Parathyroid adenoma (tissue), 2 donors: ENCODE results near the gene H6PD.

Experiments used
- H2AFZ ChIP-seq: fragments of 300-600 bp; sonication (generic); one replicate; pipeline ENCODE4 v1.7.0; 2017; ENCODE audit warnings: antibody characterized with exemption, mild to moderate bottlenecking
- H3K27ac ChIP-seq: fragments of 300-600 bp; sonication (generic); one replicate; pipeline ENCODE4 v1.7.0; 2017
- H3K27me3 ChIP-seq: fragments of 300-600 bp; sonication (generic); one replicate; pipeline ENCODE4 v1.7.0; 2017; ENCODE audit warnings: low read length; ENCODE audit not compliant: control insufficient read depth, insufficient read depth
- H3K36me3 ChIP-seq: fragments of 300-600 bp; sonication (generic); one replicate; pipeline ENCODE4 v1.7.0; 2017; ENCODE audit warnings: low read length; ENCODE audit not compliant: control insufficient read depth, insufficient read depth
- H3K4me1 ChIP-seq: fragments of 300-600 bp; sonication (generic); one replicate; pipeline ENCODE4 v1.7.0; 2017; ENCODE audit warnings: control low read depth
- H3K4me2 ChIP-seq: fragments of 300-600 bp; sonication (generic); one replicate; pipeline ENCODE4 v1.7.0; 2017; ENCODE audit warnings: low read length
- H3K4me3 ChIP-seq: fragments of 300-600 bp; sonication (generic); one replicate; pipeline ENCODE4 v1.7.0; 2017; ENCODE audit warnings: low read depth, low read length
- H3K79me2 ChIP-seq: fragments of 300-600 bp; sonication (generic); one replicate; pipeline ENCODE4 v1.7.0; 2017; ENCODE audit warnings: control low read depth
- H3K9ac ChIP-seq: fragments of 300-600 bp; sonication (generic); one replicate; pipeline ENCODE4 v1.7.0; 2017; ENCODE audit warnings: mild to moderate bottlenecking
- H3K9me3 ChIP-seq: fragments of 300-600 bp; sonication (generic); one replicate; pipeline ENCODE4 v1.7.0; 2017; ENCODE audit warnings: low read length; ENCODE audit not compliant: control insufficient read depth
- TF ChIP-seq, protein P1 (sequence below): fragments of 300-600 bp; sonication (generic); IDR thresholded peaks from one replicate; pipeline ENCODE4 v1.7.0; 2017; ENCODE audit warnings: antibody characterized with exemption, mild to moderate bottlenecking
- donor health status: primary hyperparathyroidism.

Gene H6PD

DNA sequence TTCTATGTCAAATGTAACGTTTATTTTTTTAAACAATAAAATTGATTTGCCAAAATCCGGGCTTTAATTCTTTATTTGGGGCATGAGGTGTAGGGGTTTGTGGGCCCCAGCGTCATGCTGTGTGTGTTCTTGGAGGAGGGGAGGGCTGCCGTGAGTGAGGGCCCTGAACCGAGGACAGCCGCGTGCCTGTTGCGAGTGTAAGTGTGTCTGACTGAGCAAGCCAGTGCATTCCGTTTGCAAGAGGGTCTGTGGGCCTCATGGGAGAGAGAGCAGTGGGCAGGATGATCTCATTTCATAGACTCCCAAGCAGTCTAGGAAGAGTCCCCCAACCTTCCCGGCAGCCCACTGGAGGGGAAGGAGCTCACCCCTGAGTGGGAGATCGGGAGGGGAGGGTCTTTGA is 36.7 kb downstream of the H6PD start:
- H3K27me3 ChIP-seq, result no peaks in the 10 kb centered on the region
- H3K9ac ChIP-seq, result no peak overlapping the region
- H3K4me3 ChIP-seq, result no peak overlapping the region
- H3K79me2 ChIP-seq, result no peaks in the 10 kb centered on the region
- no peaks in the 10 kb centered on the region for H3K9me3 ChIP-seq
- H3K27ac ChIP-seq, result no peak overlapping the region
- H3K4me2 ChIP-seq, result no peak overlapping the region
- TF ChIP-seq, protein P1, sequence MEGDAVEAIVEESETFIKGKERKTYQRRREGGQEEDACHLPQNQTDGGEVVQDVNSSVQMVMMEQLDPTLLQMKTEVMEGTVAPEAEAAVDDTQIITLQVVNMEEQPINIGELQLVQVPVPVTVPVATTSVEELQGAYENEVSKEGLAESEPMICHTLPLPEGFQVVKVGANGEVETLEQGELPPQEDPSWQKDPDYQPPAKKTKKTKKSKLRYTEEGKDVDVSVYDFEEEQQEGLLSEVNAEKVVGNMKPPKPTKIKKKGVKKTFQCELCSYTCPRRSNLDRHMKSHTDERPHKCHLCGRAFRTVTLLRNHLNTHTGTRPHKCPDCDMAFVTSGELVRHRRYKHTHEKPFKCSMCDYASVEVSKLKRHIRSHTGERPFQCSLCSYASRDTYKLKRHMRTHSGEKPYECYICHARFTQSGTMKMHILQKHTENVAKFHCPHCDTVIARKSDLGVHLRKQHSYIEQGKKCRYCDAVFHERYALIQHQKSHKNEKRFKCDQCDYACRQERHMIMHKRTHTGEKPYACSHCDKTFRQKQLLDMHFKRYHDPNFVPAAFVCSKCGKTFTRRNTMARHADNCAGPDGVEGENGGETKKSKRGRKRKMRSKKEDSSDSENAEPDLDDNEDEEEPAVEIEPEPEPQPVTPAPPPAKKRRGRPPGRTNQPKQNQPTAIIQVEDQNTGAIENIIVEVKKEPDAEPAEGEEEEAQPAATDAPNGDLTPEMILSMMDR, result no peak
- no peaks in the 10 kb centered on the region for H3K36me3 ChIP-seq
- H2AFZ ChIP-seq, result no peak overlapping the region
- H3K4me1 ChIP-seq, result no peaks in the 10 kb centered on the region

- TF ChIP-seq, protein P1, result no peak
- H3K9ac ChIP-seq, result no peak overlapping the region
- no peak overlapping the region for H3K4me2 ChIP-seq
- no peaks in the 10 kb centered on the region for H3K79me2 ChIP-seq
- H3K27ac ChIP-seq, result no peak overlapping the region
- no peaks in the 10 kb centered on the region for H3K4me1 ChIP-seq
- H3K4me3 ChIP-seq, result no peak overlapping the region
- no peaks in the 10 kb centered on the region for H3K36me3 ChIP-seq
- H3K9me3 ChIP-seq, result no peaks in the 10 kb centered on the region
- H3K27me3 ChIP-seq, result no peaks in the 10 kb centered on the region
- H2AFZ ChIP-seq, result no peak overlapping the region
Measured at GRCh38 chr1:9271861-9272595, 37.5 kb downstream of the H6PD start.

DNA sequence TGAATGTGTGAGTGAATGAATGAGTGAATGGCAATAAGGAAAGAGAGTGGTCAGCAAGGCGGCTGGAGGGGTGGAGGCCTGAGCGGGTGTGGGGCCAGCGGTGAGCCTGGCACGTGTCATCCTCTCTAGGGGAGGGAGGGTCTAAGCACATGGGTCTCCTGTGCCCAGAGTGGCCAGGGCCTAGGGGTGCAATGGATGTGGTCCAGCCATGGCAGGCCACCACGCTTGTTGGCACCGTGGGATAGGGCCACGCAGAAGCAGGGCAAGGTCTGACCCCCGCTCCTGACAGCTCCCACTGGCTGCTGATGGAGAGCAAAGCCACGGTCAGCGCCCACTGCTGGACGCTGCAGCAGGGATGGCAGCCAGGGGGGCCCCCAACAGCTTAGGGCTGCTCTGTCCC is 38.6 kb downstream of the H6PD start:
- Histone ChIP-seq H2AFZ (no peak overlapping the region), H3K27ac (no peak overlapping the region), H3K9ac (no peak overlapping the region), H3K27me3 (no peaks in the 10 kb centered on the region), H3K4me1 (no peaks in the 10 kb centered on the region), H3K9me3 (no peaks in the 10 kb centered on the region), H3K4me2 (no peak overlapping the region), H3K36me3 (no peaks in the 10 kb centered on the region), H3K4me3 (no peak overlapping the region), H3K79me2 (no peaks in the 10 kb centered on the region)
- TF ChIP-seq, protein P1, result no peak

- Histone ChIP-seq H3K4me2 (no peak overlapping the region), H3K9ac (no peak overlapping the region), H3K4me1 (no peaks in the 10 kb centered on the region), H3K4me3 (no peak overlapping the region), H2AFZ (no peak overlapping the region), H3K79me2 (no peaks in the 10 kb centered on the region), H3K9me3 (no peaks in the 10 kb centered on the region), H3K36me3 (no peaks in the 10 kb centered on the region), H3K27ac (no peak overlapping the region), H3K27me3 (no peaks in the 10 kb centered on the region)
- TF ChIP-seq, protein P1, result no peak
Measured at GRCh38 chr1:9275161-9275560, 40.6 kb downstream of the H6PD start.

- Histone ChIP-seq H3K9me3 (no peaks in the 10 kb centered on the region), H3K27me3 (no peaks in the 10 kb centered on the region), H3K36me3 (no peaks in the 10 kb centered on the region), H2AFZ (no peak overlapping the region), H3K4me2 (no peak overlapping the region), H3K4me3 (no peak overlapping the region), H3K79me2 (no peaks in the 10 kb centered on the region), H3K4me1 (no peaks in the 10 kb centered on the region), H3K27ac (no peak overlapping the region), H3K9ac (no peak overlapping the region)
- TF ChIP-seq, protein P1, result no peak
Measured at GRCh38 chr1:9275567-9276034, 41.0 kb downstream of the H6PD start.
